ENCODE results near the gene TECRL. TPM values are rescaled to one million over a fixed set of nuclear protein-coding genes. Genes with fewer than 3 reads are reported as not detected.

Gene TECRL
- total RNA-seq, 1 experiment from 2014 or later = not detected

DNA sequence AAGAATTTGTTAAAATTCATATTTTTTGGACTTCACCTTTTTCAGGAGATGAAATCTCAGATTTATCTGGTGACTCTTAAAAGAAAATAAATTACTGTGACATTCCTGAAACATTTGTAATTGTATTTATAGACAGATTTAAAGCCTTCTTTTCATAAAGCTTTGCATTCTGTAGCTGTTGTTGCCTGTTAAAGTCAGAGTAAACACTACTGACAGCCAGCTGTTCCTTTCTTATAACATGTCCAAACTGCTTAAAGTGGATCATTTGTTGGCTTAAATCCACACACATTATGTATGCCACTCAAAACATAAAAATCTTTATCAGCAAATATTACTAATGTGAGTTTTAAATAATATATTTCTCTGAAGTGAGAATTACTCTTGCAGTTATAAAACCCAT lies 157.5 kb downstream of the TECRL start:
- CTCF ChIA-PET = no interaction called here
- H3K4me3 ChIP-seq (ENCODE audit: low read depth, low read length, poor library complexity, severe bottlenecking) = no peak overlapping the region
- TF ChIP-seq, protein P1, sequence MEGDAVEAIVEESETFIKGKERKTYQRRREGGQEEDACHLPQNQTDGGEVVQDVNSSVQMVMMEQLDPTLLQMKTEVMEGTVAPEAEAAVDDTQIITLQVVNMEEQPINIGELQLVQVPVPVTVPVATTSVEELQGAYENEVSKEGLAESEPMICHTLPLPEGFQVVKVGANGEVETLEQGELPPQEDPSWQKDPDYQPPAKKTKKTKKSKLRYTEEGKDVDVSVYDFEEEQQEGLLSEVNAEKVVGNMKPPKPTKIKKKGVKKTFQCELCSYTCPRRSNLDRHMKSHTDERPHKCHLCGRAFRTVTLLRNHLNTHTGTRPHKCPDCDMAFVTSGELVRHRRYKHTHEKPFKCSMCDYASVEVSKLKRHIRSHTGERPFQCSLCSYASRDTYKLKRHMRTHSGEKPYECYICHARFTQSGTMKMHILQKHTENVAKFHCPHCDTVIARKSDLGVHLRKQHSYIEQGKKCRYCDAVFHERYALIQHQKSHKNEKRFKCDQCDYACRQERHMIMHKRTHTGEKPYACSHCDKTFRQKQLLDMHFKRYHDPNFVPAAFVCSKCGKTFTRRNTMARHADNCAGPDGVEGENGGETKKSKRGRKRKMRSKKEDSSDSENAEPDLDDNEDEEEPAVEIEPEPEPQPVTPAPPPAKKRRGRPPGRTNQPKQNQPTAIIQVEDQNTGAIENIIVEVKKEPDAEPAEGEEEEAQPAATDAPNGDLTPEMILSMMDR (conservative IDR thresholded peaks at IDR 0.05; ENCODE audit: low read depth, low read length) = no peak
- TF ChIP-seq EZH2 (IDR thresholded peaks at IDR 0.05; ENCODE audit: borderline replicate concordance, low read depth, low read length, poor library complexity, severe bottlenecking) = no peak
- no peaks in the 10 kb centered on the region for H3K4me1 ChIP-seq (ENCODE audit: insufficient read depth, low read length, poor library complexity, severe bottlenecking)
- DNase-seq (ENCODE audit: low spot score) = no peak
- H3K27ac ChIP-seq (ENCODE audit: low read depth, low read length, poor library complexity, severe bottlenecking) = no peak overlapping the region
- BruUV-seq (replicated peaks) = no TSS peak
- POLR2A ChIA-PET (ENCODE audit: low non-redundant PET) = no interaction called here
- H3K9me3 ChIP-seq (ENCODE audit: low read depth, low read length, poor library complexity, severe bottlenecking) = no peaks in the 10 kb centered on the region
- H3K27me3 ChIP-seq (replicated peaks; ENCODE audit: insufficient read depth, low read depth, low read length, poor library complexity) = no peaks in the 10 kb centered on the region
- intact Hi-C loops (cut with micrococcal nuclease; ENCODE audit: unreplicated experiment) = no loop called here
- no peaks in the 10 kb centered on the region for H3K36me3 ChIP-seq (ENCODE audit: insufficient read depth, low read length, poor library complexity, severe bottlenecking)

DNA sequence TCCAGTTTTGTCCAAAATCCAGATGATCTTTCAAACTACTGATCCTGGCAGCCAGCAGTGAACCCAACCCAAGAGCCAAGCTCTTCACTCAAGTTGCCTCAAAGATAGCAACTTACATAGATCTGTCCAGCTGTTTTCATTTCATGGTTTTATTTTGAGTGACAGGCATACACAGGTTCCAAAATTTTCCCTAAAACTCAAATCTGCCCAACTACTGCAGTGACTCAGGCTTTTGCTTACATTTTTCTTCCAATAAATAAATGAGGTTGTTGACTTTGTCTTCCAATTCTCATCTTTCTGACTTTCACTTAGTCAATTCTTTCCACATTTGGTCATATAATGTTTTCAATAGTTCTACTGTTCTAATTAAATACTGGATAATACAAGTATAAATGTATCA lies 158.8 kb downstream of the TECRL start:
- H3K4me3 ChIP-seq (ENCODE audit: low read depth, low read length, poor library complexity, severe bottlenecking) = no peak overlapping the region
- H3K36me3 ChIP-seq (ENCODE audit: insufficient read depth, low read length, poor library complexity, severe bottlenecking) = no peaks in the 10 kb centered on the region
- intact Hi-C loops (cut with micrococcal nuclease; ENCODE audit: unreplicated experiment) = no loop called here
- no peaks in the 10 kb centered on the region for H3K27me3 ChIP-seq (replicated peaks; ENCODE audit: insufficient read depth, low read depth, low read length, poor library complexity)
- no TSS peak for BruUV-seq (replicated peaks)
- TF ChIP-seq, protein P1 (conservative IDR thresholded peaks at IDR 0.05; ENCODE audit: low read depth, low read length) = no peak
- TF ChIP-seq EZH2 (IDR thresholded peaks at IDR 0.05; ENCODE audit: borderline replicate concordance, low read depth, low read length, poor library complexity, severe bottlenecking) = no peak
- ChIA-PET POLR2A (ENCODE audit: low non-redundant PET) (no interaction called here), CTCF (no interaction called here)
- DNase-seq (ENCODE audit: low spot score) = no peak
- H3K27ac ChIP-seq (ENCODE audit: low read depth, low read length, poor library complexity, severe bottlenecking) = no peak overlapping the region
- no peaks in the 10 kb centered on the region for H3K9me3 ChIP-seq (ENCODE audit: low read depth, low read length, poor library complexity, severe bottlenecking)
- no peaks in the 10 kb centered on the region for H3K4me1 ChIP-seq (ENCODE audit: insufficient read depth, low read length, poor library complexity, severe bottlenecking)

DNA sequence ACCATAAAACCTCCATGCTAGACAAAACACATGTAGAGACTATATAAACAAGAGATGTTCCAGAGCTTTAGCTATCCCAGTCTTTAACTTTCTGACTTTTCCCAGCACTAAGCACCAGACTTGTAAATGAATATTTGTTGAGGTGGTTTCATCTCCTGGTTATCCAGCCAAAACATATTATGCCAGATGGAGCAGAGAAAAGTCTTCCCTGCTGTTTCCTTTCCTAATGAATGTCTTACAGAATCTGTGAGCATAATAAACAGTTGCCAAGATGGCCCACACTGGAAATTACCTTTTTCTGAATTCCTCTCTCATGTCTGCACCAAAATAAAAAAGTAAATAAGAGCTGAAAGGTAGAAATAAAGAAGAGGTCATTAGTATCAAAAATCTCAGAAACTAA lies 159.2 kb downstream of the TECRL start:
- TF ChIP-seq EZH2 (IDR thresholded peaks at IDR 0.05; ENCODE audit: borderline replicate concordance, low read depth, low read length, poor library complexity, severe bottlenecking) = no peak
- TF ChIP-seq, protein P1 (conservative IDR thresholded peaks at IDR 0.05; ENCODE audit: low read depth, low read length) = no peak
- Histone ChIP-seq H3K4me3 (ENCODE audit: low read depth, low read length, poor library complexity, severe bottlenecking) (no peak overlapping the region), H3K36me3 (ENCODE audit: insufficient read depth, low read length, poor library complexity, severe bottlenecking) (no peaks in the 10 kb centered on the region), H3K4me1 (ENCODE audit: insufficient read depth, low read length, poor library complexity, severe bottlenecking) (no peaks in the 10 kb centered on the region), H3K9me3 (ENCODE audit: low read depth, low read length, poor library complexity, severe bottlenecking) (no peaks in the 10 kb centered on the region), H3K27ac (ENCODE audit: low read depth, low read length, poor library complexity, severe bottlenecking) (no peak overlapping the region), H3K27me3 (replicated peaks; ENCODE audit: insufficient read depth, low read depth, low read length, poor library complexity) (no peaks in the 10 kb centered on the region)
- no TSS peak for BruUV-seq (replicated peaks)
- POLR2A ChIA-PET (ENCODE audit: low non-redundant PET) = no interaction called here
- intact Hi-C loops (cut with micrococcal nuclease; ENCODE audit: unreplicated experiment) = no loop called here
- DNase-seq (ENCODE audit: low spot score) = no peak
- CTCF ChIA-PET = no interaction called here

All from A673 (cell line).